HCT116 (cell line): Measurements from ENCODE around the gene EPHX1. TPM values are rescaled to one million over a fixed set of nuclear protein-coding genes. Genes with fewer than 3 reads are reported as not detected.

Experiments used
- ATAC-seq: fragments of 200-7000 bp; cut with Tn5 transposase; 2 replicates; pipeline ENCODE4 v1.9.1; 2020; ENCODE audit warnings: mild to moderate bottlenecking, moderate library complexity
- BruUV-seq: library from RNA; stranded (reverse); fragments of 400-500 nt; replicated peaks from 2 replicates; lab custom pipeline; 2021; lab: Mats Ljungman, UMichigan
- CTCF ChIA-PET: fragments of 300-600 bp; sonication (Branson Sonifier 250); formaldehyde crosslinking; loops from one replicate; lab custom pipeline; 2021; ENCODE audit warnings: antibody characterized with exemption; lab: Charles Lee
- POLR2A ChIA-PET: fragments of 300-600, 350-600 bp; sonication (Branson Sonifier 250); formaldehyde crosslinking; loops from one replicate; lab custom pipeline; 2021; ENCODE audit warnings: antibody characterized with exemption; lab: Charles Lee
- RAD21 ChIA-PET, 2 experiments: fragments of 300-600 bp; sonication (Branson Sonifier 250); formaldehyde crosslinking; loops; one replicate each; lab custom pipeline; 2023; ENCODE audit warnings: low total read pairs in 2 of 2; ENCODE audit not compliant: uncharacterized antibody in 2 of 2, unreplicated experiment in 2 of 2, low non-redundant PET in 1 of 2; lab: Charles Lee
- DNase-seq: peaks from one replicate; pipeline ENCODE4 v3.0.0-alpha.2; 2010; ENCODE audit warnings: low read depth, low spot score
- H2AFZ ChIP-seq: fragments of 200-600 bp; shearing (Covaris generic), sonication (generic); 2 replicates; pipeline ENCODE4 v1.6.1; 2017; ENCODE audit warnings: low read depth, mixed run types, mixed read lengths, antibody characterized with exemption, low read length; ENCODE audit not compliant: poor library complexity, severe bottlenecking
- H3K27ac ChIP-seq: 2 replicates; pipeline ENCODE4 v1.5.1; 2012; ENCODE audit warnings: low read depth, low read length
- H3K27me3 ChIP-seq: fragments of 200-600 bp; sonication (generic); 2 replicates; pipeline ENCODE4 v1.6.1; 2016; ENCODE audit warnings: mixed run types, low read length, mixed read lengths; ENCODE audit not compliant: insufficient read depth
- H3K36me3 ChIP-seq, 2 experiments: fragments of 200-500 bp in 1 of 2; fragments of 200-600 bp in 1 of 2; sonication (Bioruptor generic) in 1 of 2; sonication (generic) in 1 of 2; 2 replicates each; pipeline versions ENCODE4 v1.5.1 to v1.6.1; 2014 to 2016; ENCODE audit warnings: low read length in 2 of 2, inconsistent platforms in 1 of 2, mixed read lengths in 1 of 2, mixed run types in 1 of 2; ENCODE audit not compliant: insufficient read depth in 2 of 2, control insufficient read depth in 1 of 2
- H3K4me1 ChIP-seq, 2 experiments: fragments of 200-600 bp in 1 of 2; sonication (generic) in 1 of 2; 2 replicates each; pipeline versions ENCODE4 v1.5.1 to v1.6.1; 2012 to 2017; ENCODE audit warnings: low read length in 2 of 2, inconsistent platforms in 1 of 2, mild to moderate bottlenecking in 1 of 2, mixed read lengths in 1 of 2, mixed run types in 1 of 2, moderate library complexity in 1 of 2; ENCODE audit not compliant: insufficient read depth in 2 of 2, control insufficient read depth in 1 of 2
- H3K4me2 ChIP-seq: fragments of 200-600 bp; sonication (generic); 2 replicates; pipeline ENCODE4 v1.6.1; 2017; ENCODE audit warnings: mixed run types, low read length, mixed read lengths
- H3K4me3 ChIP-seq, 2 experiments: fragments of 200-600 bp in 1 of 2; sonication (generic) in 1 of 2; replicated peaks in 1 of 2; 2 replicates each; pipeline ENCODE4 v1.5.1; 2011 to 2016; ENCODE audit warnings: low read length in 2 of 2, control low read depth in 1 of 2, low read depth in 1 of 2, mild to moderate bottlenecking in 1 of 2, mixed read lengths in 1 of 2, mixed run types in 1 of 2
- H3K79me2 ChIP-seq: fragments of 200-600 bp; sonication (generic); 2 replicates; pipeline ENCODE4 v1.6.1; 2017; ENCODE audit warnings: mild to moderate bottlenecking, mixed run types, low read length, moderate library complexity, mixed read lengths; ENCODE audit not compliant: insufficient read depth
- H3K9ac ChIP-seq: fragments of 200-600 bp; sonication (generic); 2 replicates; pipeline ENCODE4 v1.6.1; 2016; ENCODE audit warnings: low read length, mixed read lengths
- H3K9me2 ChIP-seq: fragments of 200-600 bp; sonication (generic), shearing (Covaris generic); 2 replicates; pipeline ENCODE4 v1.6.1; 2017; ENCODE audit warnings: mixed run types, mild to moderate bottlenecking, moderate library complexity; ENCODE audit not compliant: insufficient read depth
- H3K9me3 ChIP-seq, 2 experiments: fragments of 200-500 bp in 1 of 2; fragments of 200-600 bp in 1 of 2; sonication (Bioruptor generic) in 1 of 2; sonication (generic) in 1 of 2; 2 replicates each; pipeline ENCODE4 v1.6.1; 2014 to 2017; ENCODE audit warnings: low read length in 2 of 2, mixed read lengths in 2 of 2, inconsistent platforms in 1 of 2, low read depth in 1 of 2, mild to moderate bottlenecking in 1 of 2, mixed run types in 1 of 2, moderate library complexity in 1 of 2; ENCODE audit not compliant: control insufficient read depth in 1 of 2, insufficient read depth in 1 of 2
- H4K20me1 ChIP-seq: fragments of 200-600 bp; sonication (generic), shearing (Covaris generic); 2 replicates; pipeline ENCODE4 v1.6.1; 2017; ENCODE audit warnings: mixed run types, mild to moderate bottlenecking, moderate library complexity; ENCODE audit not compliant: insufficient read depth
- ATF3 ChIP-seq: IDR thresholded peaks from 2 replicates; pipeline ENCODE4 v1.6.1; 2012
- CEBPB ChIP-seq: IDR thresholded peaks from 2 replicates; pipeline ENCODE4 v1.6.1; 2012; ENCODE audit warnings: low read depth
- CTCF ChIP-seq, 3 experiments: fragments of 200-600 bp in 1 of 3; sonication (generic) in 1 of 3; IDR thresholded peaks in 2 of 3; conservative IDR thresholded peaks in 1 of 3; 2 replicates each; pipeline ENCODE4 v1.5.1; 2012 to 2017; ENCODE audit warnings: low read depth in 2 of 3, low read length in 2 of 3, antibody characterized with exemption in 1 of 3, borderline replicate concordance in 1 of 3, control low read depth in 1 of 3, mild to moderate bottlenecking in 1 of 3, mixed read lengths in 1 of 3, mixed run types in 1 of 3, moderate library complexity in 1 of 3; ENCODE audit not compliant: insufficient read depth in 1 of 3
- EGR1 ChIP-seq: IDR thresholded peaks from 2 replicates; pipeline ENCODE4 v1.6.1; 2012; ENCODE audit warnings: low read depth
- EZH2 ChIP-seq: fragments of 200-600 bp; sonication (generic); IDR thresholded peaks from 2 replicates; pipeline ENCODE4 v1.6.1; 2017; ENCODE audit warnings: antibody characterized with exemption, mixed run types
- EZH2phosphoT487 ChIP-seq: fragments of 200-600 bp; IDR thresholded peaks from 2 replicates; pipeline ENCODE4 v1.6.1; 2018; ENCODE audit warnings: antibody characterized with exemption, borderline replicate concordance
- FOSL1 ChIP-seq: IDR thresholded peaks from 2 replicates; pipeline ENCODE4 v1.6.1; 2012; ENCODE audit warnings: low read depth
- JUND ChIP-seq: IDR thresholded peaks from 2 replicates; pipeline ENCODE4 v1.6.1; 2012
- MAX ChIP-seq: IDR thresholded peaks from 2 replicates; pipeline ENCODE4 v1.6.1; 2012
- POLR2A ChIP-seq: IDR thresholded peaks from 2 replicates; pipeline ENCODE4 v1.7.0; 2011; ENCODE audit warnings: borderline replicate concordance; ENCODE audit not compliant: insufficient read depth, insufficient read length; ENCODE audit errors: extremely low read depth
- POLR2AphosphoS5 ChIP-seq: IDR thresholded peaks from 2 replicates; pipeline ENCODE4 v1.6.1; 2011; ENCODE audit warnings: mild to moderate bottlenecking, low read depth, low read length, moderate library complexity
- RAD21 ChIP-seq: IDR thresholded peaks from 2 replicates; pipeline ENCODE4 v1.6.1; 2012; ENCODE audit warnings: low read depth, mild to moderate bottlenecking
- REST ChIP-seq: IDR thresholded peaks from 2 replicates; pipeline ENCODE4 v1.6.1; 2012; ENCODE audit warnings: low read depth
- SIN3A ChIP-seq: IDR thresholded peaks from 2 replicates; pipeline ENCODE4 v1.6.1; 2012; ENCODE audit warnings: low read depth
- SP1 ChIP-seq: IDR thresholded peaks from 2 replicates; pipeline ENCODE4 v1.6.1; 2012; ENCODE audit warnings: low read depth
- SRF ChIP-seq: IDR thresholded peaks from 2 replicates; pipeline ENCODE4 v1.6.1; 2012; ENCODE audit warnings: low read depth
- TCF7L2 ChIP-seq: IDR thresholded peaks from 2 replicates; pipeline ENCODE4 v1.7.0; 2011; ENCODE audit warnings: borderline replicate concordance, inconsistent platforms; ENCODE audit not compliant: insufficient read depth, insufficient read length; ENCODE audit errors: extremely low read depth
- YY1 ChIP-seq: IDR thresholded peaks from 2 replicates; pipeline ENCODE4 v1.6.1; 2011; ENCODE audit warnings: low read length, low read depth, moderate library complexity, mild to moderate bottlenecking; ENCODE audit not compliant: insufficient replicate concordance; ENCODE audit errors: extremely low read depth
- ZBTB33 ChIP-seq: IDR thresholded peaks from 2 replicates; pipeline ENCODE4 v1.6.1; 2011; ENCODE audit warnings: mild to moderate bottlenecking, low read length, moderate library complexity; ENCODE audit not compliant: insufficient replicate concordance; ENCODE audit errors: extremely low read depth
- ZFX ChIP-seq: fragments of 450-650 bp; IDR thresholded peaks from 2 replicates; pipeline ENCODE4 v1.6.1; 2017
- intact Hi-C: fragments of 100-400 bp; cut with micrococcal nuclease; formaldehyde crosslinking; loops from 2 replicates; pipeline ENCODE4 v1.10.0; 2022
- total RNA-seq: library from RNA; stranded (reverse); gene quantifications from one replicate; pipeline ENCODE4 v1.2.1, GENCODE V29; 2021; ENCODE audit not compliant: unreplicated experiment

The EPHX1 gene
- total RNA-seq, 1 experiment from 2014 or later = 44.6 TPM

GRCh38 chr1:225851805-225852204 lies 41.9 kb downstream of the EPHX1 start:
- Histone ChIP-seq H3K36me3 (peaks cover 0 to 4% of the 10 kb centered on the region in 2 experiments; a peak in 2 of 4 replicates), H3K9me3 (no peaks in the 10 kb centered on the region), H3K9me2 (no peaks in the 10 kb centered on the region), H3K4me3 (no peak overlapping the region), H3K4me2 (no peak overlapping the region), H3K4me1 (no peaks in the 10 kb centered on the region), H2AFZ (no peak overlapping the region), H3K9ac (no peak overlapping the region), H4K20me1 (no peaks in the 10 kb centered on the region), H3K27ac (no peak overlapping the region), H3K79me2 (no peaks in the 10 kb centered on the region), H3K27me3 (no peaks in the 10 kb centered on the region)
- DNase-seq (no peak), ATAC-seq (no peak)
- TF ChIP-seq EZH2 = no peak
- TF ChIP-seq POLR2A = no peak
- no peak for TF ChIP-seq TCF7L2
- TF ChIP-seq SRF = no peak
- no peak for TF ChIP-seq FOSL1
- TF ChIP-seq SIN3A = no peak
- TF ChIP-seq REST = no peak
- TF ChIP-seq SP1 = no peak
- TF ChIP-seq EGR1 = no peak
- no peak for TF ChIP-seq CEBPB
- no peak for TF ChIP-seq MAX
- TF ChIP-seq YY1 = no peak
- no peak for TF ChIP-seq ZBTB33
- no peak for TF ChIP-seq JUND
- no peak for TF ChIP-seq CTCF (IDR thresholded peaks at IDR 0.05 in 2 of 3, conservative IDR thresholded peaks at IDR 0.05 in 1 of 3; ENCODE audit: borderline replicate concordance in 1 of 3, insufficient read depth in 1 of 3, low read depth in 2 of 3, low read length in 2 of 3)
- TF ChIP-seq ATF3 = no peak
- no peak for TF ChIP-seq ZFX
- no peak for TF ChIP-seq RAD21
- TF ChIP-seq POLR2AphosphoS5 = no peak
- no peak for TF ChIP-seq EZH2phosphoT487
- BruUV-seq = no TSS peak
- intact Hi-C loops = loop anchor here (10.0 kb wide), 1 partner anchor 123 kb away; no protein-coding TSS in a partner anchor
- RAD21 ChIA-PET = no interaction called here
- CTCF ChIA-PET = no interaction called here
- POLR2A ChIA-PET = no interaction called here
